Iris pigment epithelial cell (primary cell): ENCODE results near the gene LGALS9C.
"Not testable (repeated sequence)": the region's sequence is repeated elsewhere in the genome, so short reads cannot be mapped to it uniquely, and the experiment has no call there.

ENCODE experiments used
- DNase-seq: peaks from one replicate; pipeline ENCODE4 v3.0.0-alpha.2; 2011; ENCODE audit warnings: low read depth

The LGALS9C gene

DNA sequence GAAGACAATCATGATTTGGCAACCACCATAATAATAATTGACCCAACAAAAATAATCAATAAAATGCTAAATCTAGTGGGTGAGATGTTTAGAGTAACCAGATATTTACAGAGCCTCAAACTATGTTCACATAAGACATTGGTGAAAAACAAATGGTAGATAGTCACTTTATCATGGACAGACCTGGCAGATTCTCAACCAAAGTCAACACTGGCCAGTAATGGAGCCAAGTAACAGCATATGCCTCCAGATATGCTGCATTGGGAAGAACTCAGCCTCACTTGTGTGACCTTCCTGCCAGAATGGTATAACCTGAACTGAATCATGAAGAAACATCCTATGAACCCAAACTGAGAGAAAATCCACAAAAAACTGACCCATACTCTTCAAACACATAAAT, 53.8 kb downstream of the LGALS9C start:
- not testable (repeated sequence) for DNase-seq

DNA sequence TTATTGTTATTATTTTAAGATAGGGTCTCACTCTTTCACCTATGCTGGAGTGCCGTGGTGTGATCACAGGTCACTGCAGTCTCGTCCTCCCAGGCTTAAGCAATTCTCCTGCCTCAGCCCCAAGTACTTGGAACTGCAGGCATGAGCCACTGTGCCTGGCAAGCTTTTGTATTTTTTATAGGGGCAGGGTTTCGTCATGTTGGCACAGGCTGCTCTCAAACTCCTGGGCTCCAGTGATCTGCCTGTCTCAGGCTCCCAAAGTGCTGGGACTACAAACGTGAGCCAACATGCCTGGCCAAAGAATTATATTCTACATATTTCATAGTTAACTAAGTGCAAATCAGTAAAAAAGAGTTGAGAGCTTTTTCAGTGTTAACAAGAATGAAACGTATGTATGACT, 65.6 kb downstream of the LGALS9C start:
- DNase-seq, result not testable (repeated sequence)

- DNase-seq, result not testable (repeated sequence)
Observed at GRCh38 chr17:18542907-18543306, 66.3 kb downstream of the LGALS9C start.
